Measurements from ENCODE around the gene CHST11.

DNA sequence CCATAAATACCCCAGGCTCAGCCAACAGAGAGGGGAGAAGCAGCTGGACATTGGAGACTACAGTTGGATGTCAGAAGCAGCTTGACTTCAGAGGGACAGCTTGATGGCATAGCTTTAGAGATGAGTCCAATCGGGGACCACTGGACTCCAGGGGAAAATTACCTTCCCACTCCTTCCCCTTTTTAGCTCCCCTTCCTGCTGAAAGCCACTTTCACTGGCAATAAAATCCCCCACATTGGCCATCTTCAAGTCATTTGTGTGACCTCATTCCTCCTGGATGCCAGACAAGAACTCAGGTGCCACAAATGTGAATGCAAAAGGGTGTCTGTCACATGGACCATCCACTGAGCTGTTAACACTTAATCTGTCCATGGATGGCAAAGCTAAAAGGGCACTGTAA lies 184.2 kb downstream of the CHST11 start:
- TF ChIP-seq, protein P1, sequence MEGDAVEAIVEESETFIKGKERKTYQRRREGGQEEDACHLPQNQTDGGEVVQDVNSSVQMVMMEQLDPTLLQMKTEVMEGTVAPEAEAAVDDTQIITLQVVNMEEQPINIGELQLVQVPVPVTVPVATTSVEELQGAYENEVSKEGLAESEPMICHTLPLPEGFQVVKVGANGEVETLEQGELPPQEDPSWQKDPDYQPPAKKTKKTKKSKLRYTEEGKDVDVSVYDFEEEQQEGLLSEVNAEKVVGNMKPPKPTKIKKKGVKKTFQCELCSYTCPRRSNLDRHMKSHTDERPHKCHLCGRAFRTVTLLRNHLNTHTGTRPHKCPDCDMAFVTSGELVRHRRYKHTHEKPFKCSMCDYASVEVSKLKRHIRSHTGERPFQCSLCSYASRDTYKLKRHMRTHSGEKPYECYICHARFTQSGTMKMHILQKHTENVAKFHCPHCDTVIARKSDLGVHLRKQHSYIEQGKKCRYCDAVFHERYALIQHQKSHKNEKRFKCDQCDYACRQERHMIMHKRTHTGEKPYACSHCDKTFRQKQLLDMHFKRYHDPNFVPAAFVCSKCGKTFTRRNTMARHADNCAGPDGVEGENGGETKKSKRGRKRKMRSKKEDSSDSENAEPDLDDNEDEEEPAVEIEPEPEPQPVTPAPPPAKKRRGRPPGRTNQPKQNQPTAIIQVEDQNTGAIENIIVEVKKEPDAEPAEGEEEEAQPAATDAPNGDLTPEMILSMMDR (conservative IDR thresholded peaks at IDR 0.05 in 1 of 2, IDR thresholded peaks at IDR 0.05 in 1 of 2; ENCODE audit: extremely low read depth in 1 of 2, insufficient read depth in 1 of 2, low read depth in 1 of 2, low read length in 2 of 2), result no peak
- TF ChIP-seq EZH2 (IDR thresholded peaks at IDR 0.05; ENCODE audit: borderline replicate concordance, low read length), result no peak
